ENCODE data around the gene KREMEN2.

DNA sequence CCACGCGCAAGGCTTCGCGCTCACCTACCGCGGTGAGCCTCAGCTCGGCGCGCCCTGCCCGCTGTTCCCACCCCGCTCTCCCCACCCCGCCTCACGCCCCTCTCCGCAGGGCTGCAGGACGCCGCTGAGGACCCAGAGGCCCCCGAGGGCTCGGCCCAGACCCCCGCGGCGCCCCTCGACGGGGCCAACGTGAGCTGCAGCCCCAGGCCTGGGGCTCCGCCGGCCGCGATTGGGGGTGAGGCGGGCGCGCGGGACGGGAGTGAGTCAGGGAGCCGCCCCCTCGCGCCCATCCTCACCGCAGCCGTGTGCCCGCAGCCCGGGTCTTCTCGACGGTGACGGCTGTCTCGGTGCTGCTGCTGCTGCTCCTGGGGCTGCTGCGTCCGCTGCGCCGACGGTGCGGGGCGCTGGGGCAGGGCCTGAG lies 3.1 kb downstream of the KREMEN2 start:
- TF ChIP-seq, protein P1, sequence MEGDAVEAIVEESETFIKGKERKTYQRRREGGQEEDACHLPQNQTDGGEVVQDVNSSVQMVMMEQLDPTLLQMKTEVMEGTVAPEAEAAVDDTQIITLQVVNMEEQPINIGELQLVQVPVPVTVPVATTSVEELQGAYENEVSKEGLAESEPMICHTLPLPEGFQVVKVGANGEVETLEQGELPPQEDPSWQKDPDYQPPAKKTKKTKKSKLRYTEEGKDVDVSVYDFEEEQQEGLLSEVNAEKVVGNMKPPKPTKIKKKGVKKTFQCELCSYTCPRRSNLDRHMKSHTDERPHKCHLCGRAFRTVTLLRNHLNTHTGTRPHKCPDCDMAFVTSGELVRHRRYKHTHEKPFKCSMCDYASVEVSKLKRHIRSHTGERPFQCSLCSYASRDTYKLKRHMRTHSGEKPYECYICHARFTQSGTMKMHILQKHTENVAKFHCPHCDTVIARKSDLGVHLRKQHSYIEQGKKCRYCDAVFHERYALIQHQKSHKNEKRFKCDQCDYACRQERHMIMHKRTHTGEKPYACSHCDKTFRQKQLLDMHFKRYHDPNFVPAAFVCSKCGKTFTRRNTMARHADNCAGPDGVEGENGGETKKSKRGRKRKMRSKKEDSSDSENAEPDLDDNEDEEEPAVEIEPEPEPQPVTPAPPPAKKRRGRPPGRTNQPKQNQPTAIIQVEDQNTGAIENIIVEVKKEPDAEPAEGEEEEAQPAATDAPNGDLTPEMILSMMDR (IDR thresholded peaks at IDR 0.05) = no peak
- no peak for TF ChIP-seq KDM1A (IDR thresholded peaks at IDR 0.05; ENCODE audit: low read depth)
- no peak for TF ChIP-seq POLR2A (IDR thresholded peaks at IDR 0.05; ENCODE audit: low read length)
- TF ChIP-seq, protein P2, sequence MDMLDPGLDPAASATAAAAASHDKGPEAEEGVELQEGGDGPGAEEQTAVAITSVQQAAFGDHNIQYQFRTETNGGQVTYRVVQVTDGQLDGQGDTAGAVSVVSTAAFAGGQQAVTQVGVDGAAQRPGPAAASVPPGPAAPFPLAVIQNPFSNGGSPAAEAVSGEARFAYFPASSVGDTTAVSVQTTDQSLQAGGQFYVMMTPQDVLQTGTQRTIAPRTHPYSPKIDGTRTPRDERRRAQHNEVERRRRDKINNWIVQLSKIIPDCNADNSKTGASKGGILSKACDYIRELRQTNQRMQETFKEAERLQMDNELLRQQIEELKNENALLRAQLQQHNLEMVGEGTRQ (IDR thresholded peaks at IDR 0.05) = no peak
- TF ChIP-seq, protein P3, sequence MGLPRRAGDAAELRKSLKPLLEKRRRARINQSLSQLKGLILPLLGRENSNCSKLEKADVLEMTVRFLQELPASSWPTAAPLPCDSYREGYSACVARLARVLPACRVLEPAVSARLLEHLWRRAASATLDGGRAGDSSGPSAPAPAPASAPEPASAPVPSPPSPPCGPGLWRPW (IDR thresholded peaks at IDR 0.05) = no peak
- no peak for TF ChIP-seq CEBPB (IDR thresholded peaks at IDR 0.05)
- no peak for TF ChIP-seq ZNF302 (CRISPR knock-in tag; IDR thresholded peaks at IDR 0.05)
- no peak for TF ChIP-seq EP300 (IDR thresholded peaks at IDR 0.05)
- TF ChIP-seq, protein P4, sequence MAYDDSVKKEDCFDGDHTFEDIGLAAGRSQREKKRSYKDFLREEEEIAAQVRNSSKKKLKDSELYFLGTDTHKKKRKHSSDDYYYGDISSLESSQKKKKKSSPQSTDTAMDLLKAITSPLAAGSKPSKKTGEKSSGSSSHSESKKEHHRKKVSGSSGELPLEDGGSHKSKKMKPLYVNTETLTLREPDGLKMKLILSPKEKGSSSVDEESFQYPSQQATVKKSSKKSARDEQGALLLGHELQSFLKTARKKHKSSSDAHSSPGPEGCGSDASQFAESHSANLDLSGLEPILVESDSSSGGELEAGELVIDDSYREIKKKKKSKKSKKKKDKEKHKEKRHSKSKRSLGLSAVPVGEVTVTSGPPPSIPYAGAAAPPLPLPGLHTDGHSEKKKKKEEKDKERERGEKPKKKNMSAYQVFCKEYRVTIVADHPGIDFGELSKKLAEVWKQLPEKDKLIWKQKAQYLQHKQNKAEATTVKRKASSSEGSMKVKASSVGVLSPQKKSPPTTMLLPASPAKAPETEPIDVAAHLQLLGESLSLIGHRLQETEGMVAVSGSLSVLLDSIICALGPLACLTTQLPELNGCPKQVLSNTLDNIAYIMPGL (CRISPR knock-in tag; IDR thresholded peaks at IDR 0.05; ENCODE audit: borderline replicate concordance) = no peak
- no peak for TF ChIP-seq POLR2AphosphoS2 (conservative IDR thresholded peaks at IDR 0.05; ENCODE audit: low read length)
- no peak for TF ChIP-seq CBX2 (IDR thresholded peaks at IDR 0.05; ENCODE audit: borderline replicate concordance, low read depth)
- no peak for TF ChIP-seq ZFP36 (IDR thresholded peaks at IDR 0.05; ENCODE audit: borderline replicate concordance, partially characterized antibody)
- TF ChIP-seq ESRRA (IDR thresholded peaks at IDR 0.05; ENCODE audit: borderline replicate concordance, low read length) = no peak
- TF ChIP-seq RAD21 (conservative IDR thresholded peaks at IDR 0.05 in 1 of 2, IDR thresholded peaks at IDR 0.05 in 1 of 2) = no peak
